ENCODE data around the gene MGMT. TPM values are rescaled to one million over a fixed set of nuclear protein-coding genes. Genes with fewer than 3 reads are reported as not detected.

Gene MGMT
- polyA plus RNA-seq, 1 donor from 2014 or later: 0.94 TPM

DNA sequence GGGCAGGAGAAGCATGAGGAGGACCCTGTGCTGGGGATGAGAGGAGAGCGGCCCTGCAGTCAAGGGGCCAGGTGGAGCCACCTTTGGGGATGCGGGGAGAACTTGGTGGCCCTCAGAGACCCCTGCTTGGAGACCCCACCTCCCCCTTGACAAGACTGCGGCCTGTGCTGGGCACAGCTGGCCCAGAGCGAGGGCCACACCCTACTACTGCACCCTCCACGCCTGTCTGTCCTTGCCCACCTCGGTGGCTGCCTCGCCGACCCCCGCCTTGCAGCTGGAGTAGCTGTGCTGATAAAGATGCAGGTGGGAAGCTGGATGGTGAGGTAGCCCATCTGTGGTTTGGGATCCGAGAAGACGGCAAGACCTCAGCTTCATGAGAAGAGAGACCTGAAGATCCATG lies 186.8 kb downstream of the MGMT start:
- no peaks in the 10 kb centered on the region for H3K79me2 ChIP-seq (replicated peaks; ENCODE audit: insufficient read depth, low read length)
- H3K27ac ChIP-seq (ENCODE audit: low read length): no peak overlapping the region
- no peaks in the 10 kb centered on the region for H3F3A ChIP-seq (ENCODE audit: insufficient read depth, low read length, poor library complexity, severe bottlenecking)
- H3K4me2 ChIP-seq (ENCODE audit: low read length): no peak overlapping the region
- H2AFZ ChIP-seq (ENCODE audit: low read depth, low read length): no peak overlapping the region
- no peaks in the 10 kb centered on the region for H3K27me3 ChIP-seq (ENCODE audit: insufficient read depth, low read depth, low read length)
- TF ChIP-seq REST (IDR thresholded peaks at IDR 0.05; ENCODE audit: borderline replicate concordance) (no peak), RAD21 (conservative IDR thresholded peaks at IDR 0.05) (no peak), EP300 (conservative IDR thresholded peaks at IDR 0.05; ENCODE audit: poor library complexity, severe bottlenecking) (no peak), EZH2 (IDR thresholded peaks at IDR 0.05; ENCODE audit: borderline replicate concordance, insufficient read depth, low read length, poor library complexity, severe bottlenecking) (no peak), MXI1 (conservative IDR thresholded peaks at IDR 0.05; ENCODE audit: poor library complexity, severe bottlenecking) (no peak), SMC3 (conservative IDR thresholded peaks at IDR 0.05; ENCODE audit: poor library complexity) (no peak), TAF1 (IDR thresholded peaks at IDR 0.05; ENCODE audit: low read depth) (no peak), POLR2AphosphoS5 (IDR thresholded peaks at IDR 0.05) (no peak)
- TF ChIP-seq, protein P1, sequence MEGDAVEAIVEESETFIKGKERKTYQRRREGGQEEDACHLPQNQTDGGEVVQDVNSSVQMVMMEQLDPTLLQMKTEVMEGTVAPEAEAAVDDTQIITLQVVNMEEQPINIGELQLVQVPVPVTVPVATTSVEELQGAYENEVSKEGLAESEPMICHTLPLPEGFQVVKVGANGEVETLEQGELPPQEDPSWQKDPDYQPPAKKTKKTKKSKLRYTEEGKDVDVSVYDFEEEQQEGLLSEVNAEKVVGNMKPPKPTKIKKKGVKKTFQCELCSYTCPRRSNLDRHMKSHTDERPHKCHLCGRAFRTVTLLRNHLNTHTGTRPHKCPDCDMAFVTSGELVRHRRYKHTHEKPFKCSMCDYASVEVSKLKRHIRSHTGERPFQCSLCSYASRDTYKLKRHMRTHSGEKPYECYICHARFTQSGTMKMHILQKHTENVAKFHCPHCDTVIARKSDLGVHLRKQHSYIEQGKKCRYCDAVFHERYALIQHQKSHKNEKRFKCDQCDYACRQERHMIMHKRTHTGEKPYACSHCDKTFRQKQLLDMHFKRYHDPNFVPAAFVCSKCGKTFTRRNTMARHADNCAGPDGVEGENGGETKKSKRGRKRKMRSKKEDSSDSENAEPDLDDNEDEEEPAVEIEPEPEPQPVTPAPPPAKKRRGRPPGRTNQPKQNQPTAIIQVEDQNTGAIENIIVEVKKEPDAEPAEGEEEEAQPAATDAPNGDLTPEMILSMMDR (IDR thresholded peaks at IDR 0.05; ENCODE audit: poor library complexity, severe bottlenecking): no peak
- no peak overlapping the region for H3K9ac ChIP-seq (ENCODE audit: low read length)
- no peaks in the 10 kb centered on the region for H3K9me3 ChIP-seq (ENCODE audit: low read length)
- no peaks in the 10 kb centered on the region for H3K36me3 ChIP-seq (ENCODE audit: insufficient read depth, low read length)
- H3K9me2 ChIP-seq (ENCODE audit: insufficient read depth, low read length): no peaks in the 10 kb centered on the region
- H3K4me3 ChIP-seq (ENCODE audit: low read length): no peak overlapping the region
- H4K20me1 ChIP-seq (ENCODE audit: insufficient read depth): no peaks in the 10 kb centered on the region

- H3K4me3 ChIP-seq (ENCODE audit: low read length): no peak overlapping the region
- no peaks in the 10 kb centered on the region for H3K36me3 ChIP-seq (ENCODE audit: insufficient read depth, low read length)
- no peak overlapping the region for H2AFZ ChIP-seq (ENCODE audit: low read depth, low read length)
- TF ChIP-seq POLR2AphosphoS5 (IDR thresholded peaks at IDR 0.05) (no peak), EZH2 (IDR thresholded peaks at IDR 0.05; ENCODE audit: borderline replicate concordance, insufficient read depth, low read length, poor library complexity, severe bottlenecking) (no peak), MXI1 (conservative IDR thresholded peaks at IDR 0.05; ENCODE audit: poor library complexity, severe bottlenecking) (no peak), RAD21 (conservative IDR thresholded peaks at IDR 0.05) (no peak), TAF1 (IDR thresholded peaks at IDR 0.05; ENCODE audit: low read depth) (no peak), SMC3 (conservative IDR thresholded peaks at IDR 0.05; ENCODE audit: poor library complexity) (no peak), REST (IDR thresholded peaks at IDR 0.05; ENCODE audit: borderline replicate concordance) (no peak), EP300 (conservative IDR thresholded peaks at IDR 0.05; ENCODE audit: poor library complexity, severe bottlenecking) (no peak)
- TF ChIP-seq, protein P1 (IDR thresholded peaks at IDR 0.05; ENCODE audit: poor library complexity, severe bottlenecking): no peak
- no peaks in the 10 kb centered on the region for H3K9me2 ChIP-seq (ENCODE audit: insufficient read depth, low read length)
- H3K4me2 ChIP-seq (ENCODE audit: low read length): no peak overlapping the region
- H3K79me2 ChIP-seq (replicated peaks; ENCODE audit: insufficient read depth, low read length): no peaks in the 10 kb centered on the region
- H3F3A ChIP-seq (ENCODE audit: insufficient read depth, low read length, poor library complexity, severe bottlenecking): no peaks in the 10 kb centered on the region
- no peaks in the 10 kb centered on the region for H3K27me3 ChIP-seq (ENCODE audit: insufficient read depth, low read depth, low read length)
- no peak overlapping the region for H3K9ac ChIP-seq (ENCODE audit: low read length)
- H3K9me3 ChIP-seq (ENCODE audit: low read length): no peaks in the 10 kb centered on the region
- no peak overlapping the region for H3K27ac ChIP-seq (ENCODE audit: low read length)
- no peaks in the 10 kb centered on the region for H4K20me1 ChIP-seq (ENCODE audit: insufficient read depth)
Measured at GRCh38 chr10:129654461-129654860, 187.4 kb downstream of the MGMT start.

Data from neural cell (in vitro differentiated cells).